AG09309 (cell line): ENCODE results near the gene BCO2.

ENCODE experiments used
- DNase-seq: peaks from one replicate; pipeline ENCODE4 v3.0.0-alpha.2; 2010; ENCODE audit warnings: low read depth
- H3K4me3 ChIP-seq: 2 replicates; pipeline ENCODE4 v1.5.1; 2011; ENCODE audit warnings: mild to moderate bottlenecking, low read depth, low read length, moderate library complexity; ENCODE audit not compliant: control insufficient read depth
- CTCF ChIP-seq: IDR thresholded peaks from 2 replicates; pipeline ENCODE4 v1.5.1; 2011; ENCODE audit warnings: mild to moderate bottlenecking, low read depth, low read length, inconsistent platforms; ENCODE audit not compliant: insufficient read depth, control insufficient read depth; ENCODE audit errors: missing control alignments

Gene BCO2

GRCh38 chr11:112268406-112268805 is 93.1 kb downstream of the BCO2 start:
- H3K4me3 ChIP-seq = no peak overlapping the region
- TF ChIP-seq CTCF = no peak
- DNase-seq = no peak
